HG03097 (cell line): Measurements from ENCODE around the gene TRIP12.
"Not testable (repeated sequence)": the region's sequence is repeated elsewhere in the genome, so short reads cannot be mapped to it uniquely, and the experiment has no call there.

Experiments used
- ATAC-seq: cut with Tn5 transposase; IDR thresholded peaks from one replicate; pipeline ENCODE4 v1.9.1; 2021; ENCODE audit not compliant: unreplicated experiment, low FRiP score

Gene TRIP12

DNA sequence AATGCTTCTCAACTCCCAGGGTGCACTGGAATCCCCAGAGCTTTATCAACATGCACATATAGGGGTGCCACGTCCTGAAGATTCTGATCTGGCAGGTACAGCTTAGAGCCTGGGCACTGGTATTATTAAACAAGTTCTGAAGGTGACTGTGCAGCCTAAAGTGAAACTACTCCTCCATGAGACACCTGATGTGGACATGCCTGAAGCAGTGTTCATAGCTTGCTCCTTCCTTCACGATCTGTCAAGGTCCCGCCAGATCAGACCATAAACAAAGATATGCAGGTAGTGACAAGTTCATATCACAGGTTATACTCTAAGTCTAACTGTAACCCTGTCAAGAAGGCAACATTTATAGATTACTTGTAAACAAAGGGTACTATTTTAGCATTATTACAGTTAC, 142.2 kb downstream of the TRIP12 start:
- no peak for ATAC-seq

DNA sequence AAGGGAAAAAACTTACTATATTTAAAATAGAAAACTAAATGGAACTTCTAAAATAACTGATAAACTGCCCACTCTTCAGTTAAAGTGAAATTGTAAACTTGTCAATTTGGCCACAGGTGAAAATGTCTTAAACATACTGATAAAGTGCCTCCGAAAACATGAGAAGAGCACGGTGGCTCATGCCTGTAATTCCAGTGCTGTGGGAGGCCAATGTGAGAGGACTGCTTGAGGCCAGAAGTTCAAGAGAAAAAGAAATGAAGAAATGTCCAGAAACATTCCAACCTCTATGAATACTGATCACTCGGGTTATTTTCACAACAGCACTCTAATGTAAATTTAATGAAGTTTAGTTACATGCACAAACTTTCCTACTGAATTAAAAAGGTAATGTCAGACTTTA, 144.1 kb downstream of the TRIP12 start:
- ATAC-seq = no peak

- peak; percentile 54 for ATAC-seq
Measured at GRCh38 chr2:229775614-229776313, 146.0 kb downstream of the TRIP12 start.

GRCh38 chr2:229774237-229774636, 147.6 kb downstream of the TRIP12 start:
- ATAC-seq = no peak

DNA sequence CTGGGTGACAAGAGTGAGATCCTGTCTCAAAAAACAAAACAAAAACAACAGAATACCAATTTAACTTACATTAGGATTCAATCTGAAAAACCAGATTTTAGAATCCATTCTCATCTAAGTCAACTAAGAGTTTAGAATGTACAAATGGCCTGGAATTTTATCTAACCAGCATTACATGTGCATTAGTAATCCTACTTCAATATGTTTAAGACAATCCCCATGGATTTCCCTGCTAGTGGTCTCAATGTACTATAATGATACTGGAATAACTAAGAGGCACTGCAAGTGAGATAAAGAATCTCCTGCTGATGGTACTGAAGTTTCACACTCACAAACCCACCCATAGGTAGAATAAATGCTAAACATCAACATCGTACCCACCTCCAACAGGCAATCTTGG, 153.6 kb downstream of the TRIP12 start:
- no peak for ATAC-seq

DNA sequence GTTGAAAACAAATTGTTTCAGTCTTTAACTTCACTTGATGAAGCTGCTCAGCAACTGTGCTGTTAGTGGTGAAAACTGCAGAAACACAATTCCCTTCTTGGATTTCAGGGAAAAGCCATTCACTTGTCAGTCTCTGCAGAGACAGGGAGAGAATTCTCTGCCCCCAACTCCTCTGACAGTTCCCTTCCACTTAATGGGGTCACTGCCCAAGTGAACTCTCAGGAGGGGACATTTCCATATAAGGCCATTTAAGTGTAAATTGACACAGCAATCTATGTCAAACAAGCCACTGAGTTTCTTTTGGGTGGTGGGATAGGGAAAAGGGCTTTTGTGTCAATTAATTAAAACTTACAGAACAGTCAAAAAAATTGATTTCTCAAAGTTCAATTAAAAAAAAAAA, 156.1 kb downstream of the TRIP12 start:
- ATAC-seq = no peak

DNA sequence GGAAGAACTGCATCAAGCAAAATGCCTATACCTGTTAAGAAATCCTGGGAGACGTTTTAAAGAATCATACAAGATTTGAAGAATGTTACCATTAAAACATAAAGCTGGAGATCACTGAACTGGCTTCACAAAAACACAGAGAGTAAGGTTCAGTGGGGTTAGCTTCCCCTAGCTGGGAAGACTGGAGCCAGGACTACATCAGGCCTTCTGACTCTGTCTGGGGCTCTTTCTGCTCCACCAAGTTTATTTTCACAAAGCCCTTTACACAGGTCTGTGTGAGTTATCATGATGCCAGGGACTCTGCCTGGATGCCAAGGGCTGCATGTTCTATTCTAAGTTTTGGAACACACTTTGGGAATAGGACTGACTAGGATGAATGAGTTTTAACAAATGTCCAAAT, 160.1 kb downstream of the TRIP12 start:
- ATAC-seq = no peak

DNA sequence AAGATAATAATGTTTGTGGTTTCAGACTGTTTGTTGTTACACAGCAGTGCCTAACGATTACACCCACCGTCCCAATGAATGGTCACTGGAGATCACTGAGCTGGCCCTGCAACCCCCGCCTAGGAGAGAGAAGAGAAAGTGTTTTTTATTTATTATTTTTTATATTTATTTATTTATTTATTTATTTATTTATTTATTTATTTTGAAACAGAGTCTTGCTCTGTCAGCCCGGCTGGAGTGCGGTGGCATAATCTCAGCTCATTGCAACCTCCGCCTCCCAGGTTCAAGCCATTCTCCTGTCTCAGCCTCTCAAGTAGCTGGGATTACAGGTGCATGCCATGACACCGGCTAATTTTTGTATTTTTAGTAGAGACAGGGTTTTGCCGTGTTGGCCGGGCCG, 164.3 kb downstream of the TRIP12 start:
- not testable (repeated sequence) for ATAC-seq

DNA sequence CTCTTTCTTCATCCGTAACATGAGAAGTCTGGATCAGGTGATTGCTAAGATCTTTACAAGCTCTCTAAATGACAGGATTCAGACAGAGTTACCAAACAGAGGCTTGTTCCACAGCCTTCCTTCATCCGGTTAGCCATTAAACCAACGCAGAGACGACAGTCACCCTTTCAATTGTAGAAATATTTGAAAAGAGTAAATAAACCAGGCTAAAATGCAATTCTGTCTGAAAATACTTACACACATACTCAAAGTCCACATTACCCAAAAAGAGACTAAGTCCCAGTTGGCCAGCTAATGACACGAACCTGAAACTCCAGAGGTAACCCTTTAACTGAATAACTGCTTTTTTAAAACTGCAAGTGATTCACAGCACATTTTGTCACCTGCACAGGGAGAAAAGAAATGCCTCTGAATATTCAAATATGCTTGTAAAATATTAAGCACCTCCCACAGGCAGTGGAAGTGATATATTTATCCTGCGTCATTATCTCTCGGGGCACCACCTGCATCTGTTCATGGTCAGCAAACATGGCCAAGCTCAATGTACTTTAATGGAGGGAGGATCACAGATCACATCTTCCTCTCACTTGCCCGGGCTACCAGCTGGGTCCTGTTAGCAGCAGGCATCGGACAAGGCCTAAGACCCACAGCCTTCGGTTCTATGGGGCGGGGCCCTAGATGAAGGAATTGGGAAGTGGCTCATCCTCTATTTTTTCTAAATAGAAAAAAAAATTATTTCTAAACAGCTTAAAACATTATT, 168.7 kb downstream of the TRIP12 start:
- ATAC-seq = no peak

DNA sequence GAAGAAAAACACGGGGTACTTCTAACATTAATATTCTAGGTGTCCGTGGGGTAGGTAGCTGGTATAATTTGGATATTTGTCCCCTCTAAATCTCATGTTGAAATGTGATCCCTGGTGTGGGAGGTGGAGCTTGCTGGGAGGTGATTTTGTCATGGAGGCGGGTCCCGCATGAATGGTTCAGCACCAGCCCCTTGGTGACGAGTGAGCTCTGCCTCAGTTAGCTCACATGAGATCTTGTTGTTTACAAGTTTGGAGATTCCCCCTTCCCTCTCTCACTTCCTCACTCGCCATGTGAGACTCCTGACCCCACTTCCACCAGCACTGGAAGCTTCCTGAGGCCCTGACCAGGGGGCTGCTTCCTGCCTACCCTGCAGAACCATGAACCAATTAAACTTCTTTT, 172.0 kb downstream of the TRIP12 start:
- ATAC-seq = no peak

GRCh38 chr2:229748950-229749349, 172.9 kb downstream of the TRIP12 start:
- ATAC-seq = no peak

DNA sequence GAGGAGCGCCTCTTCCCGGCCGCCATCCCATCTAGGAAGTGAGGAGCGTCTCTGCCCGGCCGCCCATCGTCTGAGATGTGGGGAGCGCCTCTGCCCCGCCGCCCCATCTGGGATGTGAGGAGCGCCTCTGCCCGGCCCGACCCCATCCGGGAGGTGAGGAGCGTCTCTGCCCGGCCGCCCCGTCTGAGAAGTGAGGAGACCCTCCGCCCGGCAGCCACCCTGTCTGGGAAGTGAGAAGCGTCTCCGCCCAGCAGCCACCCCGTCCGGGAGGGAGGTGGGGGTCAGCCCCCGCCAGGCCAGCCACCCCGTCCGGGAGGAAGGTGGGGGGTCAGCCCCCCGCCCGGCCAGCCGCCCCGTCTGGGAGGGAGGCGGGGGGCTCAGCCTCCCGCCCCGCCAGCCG, 179.1 kb downstream of the TRIP12 start:
- ATAC-seq = not testable (repeated sequence)

GRCh38 chr2:229740279-229740678, 181.5 kb downstream of the TRIP12 start:
- no peak for ATAC-seq

DNA sequence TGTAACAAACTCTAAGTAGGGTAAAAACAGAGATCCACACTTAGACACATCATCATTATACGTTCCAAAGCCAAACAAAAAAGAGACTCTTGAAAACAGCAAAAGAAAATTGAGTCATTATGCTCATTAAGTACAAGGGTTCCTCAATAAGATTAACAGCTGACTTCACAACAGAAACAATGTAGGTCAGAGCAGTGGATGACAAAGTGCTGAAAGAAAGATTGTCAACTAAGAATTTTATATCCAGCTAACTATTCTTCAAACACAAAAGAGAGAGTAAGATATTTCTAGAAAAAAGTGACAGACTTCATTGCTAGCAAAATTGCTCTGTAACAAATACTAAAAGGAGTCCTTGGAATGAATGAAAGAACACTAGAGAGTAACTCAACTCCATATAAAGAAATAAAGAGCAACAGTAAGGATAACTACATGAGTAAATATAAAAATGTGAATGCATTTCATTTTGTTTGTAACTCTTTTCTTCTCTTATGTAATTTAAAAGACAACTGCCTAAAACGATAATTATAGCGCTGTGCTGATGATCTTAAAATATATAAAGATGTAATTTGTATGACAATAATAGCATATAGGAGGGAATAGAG, 183.7 kb downstream of the TRIP12 start:
- ATAC-seq = no peak

DNA sequence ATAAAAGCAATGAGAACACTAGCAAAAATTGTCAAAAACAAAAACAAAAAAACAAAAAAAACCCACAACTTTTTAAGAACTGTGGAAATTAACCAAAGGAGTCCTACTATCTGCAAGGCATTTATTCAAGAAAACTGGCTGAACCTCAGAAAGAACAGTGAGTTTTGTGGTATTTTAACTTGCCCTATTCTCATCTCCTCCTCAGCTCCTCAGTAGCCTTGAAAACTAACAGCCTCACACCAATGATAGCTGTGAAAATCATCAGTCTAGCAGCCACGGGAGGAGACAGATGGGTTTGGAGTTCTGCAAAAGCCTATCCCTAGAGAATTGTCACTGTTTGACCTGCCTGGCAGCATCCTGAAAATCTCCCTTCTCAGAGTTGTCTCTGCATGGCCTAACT, 187.4 kb downstream of the TRIP12 start:
- no peak for ATAC-seq

- ATAC-seq = no peak
Measured at GRCh38 chr2:229733611-229734245, 188.1 kb downstream of the TRIP12 start.

DNA sequence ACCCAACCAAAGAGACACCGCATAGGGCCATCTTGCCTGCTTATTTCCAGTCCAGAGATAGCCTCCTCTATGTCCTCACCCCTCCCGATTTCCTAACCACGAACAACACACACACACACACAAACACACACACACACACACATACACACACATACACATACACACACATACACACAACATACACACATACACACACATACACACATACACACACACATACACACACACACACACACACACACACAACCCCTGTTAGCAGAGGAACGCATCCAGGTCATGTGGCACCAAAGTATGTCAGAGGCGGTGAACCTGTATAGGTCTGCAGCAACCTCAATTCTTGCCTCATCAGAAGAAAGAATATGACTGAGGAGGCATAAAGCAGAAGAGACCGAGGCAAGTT, 188.9 kb downstream of the TRIP12 start:
- ATAC-seq = no peak

- no peak for ATAC-seq
Measured at GRCh38 chr2:229731916-229732315, 189.9 kb downstream of the TRIP12 start.

GRCh38 chr2:229731363-229731762, 190.4 kb downstream of the TRIP12 start:
- ATAC-seq = no peak

- ATAC-seq = no peak
Measured at GRCh38 chr2:229728370-229728769, 193.4 kb downstream of the TRIP12 start.

GRCh38 chr2:229726643-229727042, 195.2 kb downstream of the TRIP12 start:
- ATAC-seq = no peak
